ENCODE results near the gene DNAJC8.

Gene DNAJC8

GRCh38 chr1:28259934-28260802 is 27.3 kb upstream of the DNAJC8 start:
- no peak for TF ChIP-seq TAF1 (IDR thresholded peaks at IDR 0.05; ENCODE audit: borderline replicate concordance, insufficient read depth, low read length)
- TF ChIP-seq, protein P1, sequence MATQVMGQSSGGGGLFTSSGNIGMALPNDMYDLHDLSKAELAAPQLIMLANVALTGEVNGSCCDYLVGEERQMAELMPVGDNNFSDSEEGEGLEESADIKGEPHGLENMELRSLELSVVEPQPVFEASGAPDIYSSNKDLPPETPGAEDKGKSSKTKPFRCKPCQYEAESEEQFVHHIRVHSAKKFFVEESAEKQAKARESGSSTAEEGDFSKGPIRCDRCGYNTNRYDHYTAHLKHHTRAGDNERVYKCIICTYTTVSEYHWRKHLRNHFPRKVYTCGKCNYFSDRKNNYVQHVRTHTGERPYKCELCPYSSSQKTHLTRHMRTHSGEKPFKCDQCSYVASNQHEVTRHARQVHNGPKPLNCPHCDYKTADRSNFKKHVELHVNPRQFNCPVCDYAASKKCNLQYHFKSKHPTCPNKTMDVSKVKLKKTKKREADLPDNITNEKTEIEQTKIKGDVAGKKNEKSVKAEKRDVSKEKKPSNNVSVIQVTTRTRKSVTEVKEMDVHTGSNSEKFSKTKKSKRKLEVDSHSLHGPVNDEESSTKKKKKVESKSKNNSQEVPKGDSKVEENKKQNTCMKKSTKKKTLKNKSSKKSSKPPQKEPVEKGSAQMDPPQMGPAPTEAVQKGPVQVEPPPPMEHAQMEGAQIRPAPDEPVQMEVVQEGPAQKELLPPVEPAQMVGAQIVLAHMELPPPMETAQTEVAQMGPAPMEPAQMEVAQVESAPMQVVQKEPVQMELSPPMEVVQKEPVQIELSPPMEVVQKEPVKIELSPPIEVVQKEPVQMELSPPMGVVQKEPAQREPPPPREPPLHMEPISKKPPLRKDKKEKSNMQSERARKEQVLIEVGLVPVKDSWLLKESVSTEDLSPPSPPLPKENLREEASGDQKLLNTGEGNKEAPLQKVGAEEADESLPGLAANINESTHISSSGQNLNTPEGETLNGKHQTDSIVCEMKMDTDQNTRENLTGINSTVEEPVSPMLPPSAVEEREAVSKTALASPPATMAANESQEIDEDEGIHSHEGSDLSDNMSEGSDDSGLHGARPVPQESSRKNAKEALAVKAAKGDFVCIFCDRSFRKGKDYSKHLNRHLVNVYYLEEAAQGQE (IDR thresholded peaks at IDR 0.05; ENCODE audit: insufficient read depth in 1 of 2, low read depth in 2 of 2, low read length in 2 of 2), result no peak
- TF ChIP-seq SIN3A (IDR thresholded peaks at IDR 0.05; ENCODE audit: borderline replicate concordance, insufficient read depth, low read length), result no peak
- TF ChIP-seq POLR2AphosphoS5 (IDR thresholded peaks at IDR 0.05; ENCODE audit: low read depth, low read length), result no peak
- peak; percentile 33 for TF ChIP-seq FOXP2 (optimal IDR thresholded peaks at IDR 0.05; ENCODE audit: borderline replicate concordance, extremely low read depth, extremely low read length, insufficient read depth)

GRCh38 chr1:28259252-28259933 is 26.6 kb upstream of the DNAJC8 start, which contains the start of gene SESN2:
SESN2 (plus strand) TSS chr1:28259518; CDS start chr1:28259848, 330 bp downstream.
- TF ChIP-seq POLR2AphosphoS5 (IDR thresholded peaks at IDR 0.05; ENCODE audit: low read depth, low read length), result peak; percentile 99
- TF ChIP-seq, protein P1 (IDR thresholded peaks at IDR 0.05; ENCODE audit: insufficient read depth in 1 of 2, low read depth in 2 of 2, low read length in 2 of 2), result peak in 1 of 2 experiments; percentile 61; a peak in 1 of 4 replicates
- no peak for TF ChIP-seq FOXP2 (optimal IDR thresholded peaks at IDR 0.05; ENCODE audit: borderline replicate concordance, extremely low read depth, extremely low read length, insufficient read depth)
- peak; percentile 94; the same call in 1 of the 2 replicates for TF ChIP-seq TAF1 (IDR thresholded peaks at IDR 0.05; ENCODE audit: borderline replicate concordance, insufficient read depth, low read length)
- no peak; the same call in 1 of the 2 replicates for TF ChIP-seq SIN3A (IDR thresholded peaks at IDR 0.05; ENCODE audit: borderline replicate concordance, insufficient read depth, low read length)

- TF ChIP-seq SIN3A (IDR thresholded peaks at IDR 0.05; ENCODE audit: borderline replicate concordance, insufficient read depth, low read length) (no peak), POLR2AphosphoS5 (IDR thresholded peaks at IDR 0.05; ENCODE audit: low read depth, low read length) (no peak)
- TF ChIP-seq, protein P1 (IDR thresholded peaks at IDR 0.05; ENCODE audit: insufficient read depth in 1 of 2, low read depth in 2 of 2, low read length in 2 of 2), result no peak
Observed at GRCh38 chr1:28258628-28259251, 25.9 kb upstream of the DNAJC8 start.

GRCh38 chr1:28257736-28258135 is 24.9 kb upstream of the DNAJC8 start:
- TF ChIP-seq SIN3A (IDR thresholded peaks at IDR 0.05; ENCODE audit: borderline replicate concordance, insufficient read depth, low read length) (no peak), TAF1 (IDR thresholded peaks at IDR 0.05; ENCODE audit: borderline replicate concordance, insufficient read depth, low read length) (no peak), FOXP2 (optimal IDR thresholded peaks at IDR 0.05; ENCODE audit: borderline replicate concordance, extremely low read depth, extremely low read length, insufficient read depth) (no peak), POLR2AphosphoS5 (IDR thresholded peaks at IDR 0.05; ENCODE audit: low read depth, low read length) (no peak)
- TF ChIP-seq, protein P1 (IDR thresholded peaks at IDR 0.05; ENCODE audit: insufficient read depth in 1 of 2, low read depth in 2 of 2, low read length in 2 of 2), result no peak

Data from PFSK-1 (cell line).